GM19193 (cell line): ENCODE measurements around the gene TTPAL.

Experiments
- POLR2A ChIP-seq: IDR thresholded peaks from 4 replicates; pipeline ENCODE4 v1.6.1; 2011; ENCODE audit not compliant: insufficient read depth, insufficient read length; ENCODE audit errors: extremely low read depth

Gene TTPAL

DNA sequence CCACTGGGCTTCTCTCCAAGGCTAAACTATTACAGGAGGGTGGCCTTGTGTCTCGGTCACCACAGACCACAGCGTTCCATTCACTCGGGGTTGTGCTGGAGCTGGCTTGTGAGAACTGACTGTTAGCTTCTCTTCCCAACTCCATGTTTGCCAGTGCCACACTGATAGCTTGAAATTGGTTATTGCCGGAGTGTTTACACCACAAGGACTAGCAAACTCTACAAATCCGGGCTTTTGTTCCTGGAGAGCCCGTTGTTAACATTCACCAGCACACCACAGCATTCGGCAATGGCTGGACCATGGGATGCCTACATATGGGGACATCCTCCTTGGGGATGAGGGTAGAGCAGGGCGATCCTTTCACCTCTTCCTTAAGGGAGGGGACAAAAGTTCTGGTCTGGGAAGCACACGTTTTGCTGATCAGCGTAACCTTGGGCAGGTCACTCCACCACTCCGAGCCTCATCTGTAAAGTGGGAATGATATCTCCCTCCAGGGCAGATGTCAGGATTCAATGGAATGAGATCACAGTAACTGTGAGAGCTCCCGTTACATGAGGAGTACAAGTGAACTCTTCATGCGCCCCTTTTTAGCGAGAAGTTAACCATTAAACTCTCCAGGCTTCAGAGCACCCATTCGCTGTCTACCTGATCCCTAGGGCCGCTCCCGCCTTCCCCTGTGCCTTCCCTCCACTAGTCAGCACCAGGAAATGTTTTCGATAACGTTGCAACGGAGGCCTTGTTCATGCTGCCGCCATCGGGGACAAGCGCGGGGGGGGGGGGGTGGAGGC is 41.7 kb upstream of the TTPAL start:
- no peak for TF ChIP-seq POLR2A

DNA sequence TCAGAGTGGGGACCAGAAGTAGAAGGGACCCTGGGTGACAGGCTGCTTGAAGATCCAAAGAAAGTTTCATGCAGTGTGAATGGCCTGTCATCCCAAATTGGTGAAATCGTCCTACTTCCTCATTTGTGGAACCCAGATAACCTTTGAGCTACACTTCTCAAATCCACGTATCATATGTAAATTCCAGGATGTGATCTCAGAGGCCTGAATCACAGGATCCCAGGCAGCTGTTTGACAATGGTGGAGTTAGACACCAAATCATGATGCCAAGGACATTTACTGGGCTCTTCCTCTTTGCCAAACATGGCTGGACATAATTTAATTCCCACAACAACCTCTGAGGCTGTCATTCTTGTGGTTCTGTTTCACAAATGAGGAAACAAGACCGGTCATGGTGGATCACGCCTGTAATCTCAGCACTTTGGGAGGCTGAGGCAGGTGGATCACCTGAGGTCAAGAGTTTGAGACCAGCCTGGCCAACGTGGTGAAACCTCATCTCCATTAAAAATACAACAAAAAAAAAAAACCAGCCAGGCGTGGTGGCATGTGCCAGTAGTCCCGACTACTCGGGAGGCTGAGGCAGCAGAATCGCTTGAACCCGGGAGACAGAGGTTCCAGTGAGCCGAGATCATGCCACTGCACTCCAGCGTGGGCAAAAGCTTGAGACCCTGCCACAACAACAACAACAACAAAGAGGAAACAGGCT is 39.9 kb upstream of the TTPAL start:
- TF ChIP-seq POLR2A: no peak

GRCh38 chr20:44436393-44436792 is 39.3 kb upstream of the TTPAL start:
- no peak for TF ChIP-seq POLR2A

- TF ChIP-seq POLR2A: no peak
These were observed 38.2 kb upstream of the TTPAL start for GRCh38 chr20:44437497-44437896.

DNA sequence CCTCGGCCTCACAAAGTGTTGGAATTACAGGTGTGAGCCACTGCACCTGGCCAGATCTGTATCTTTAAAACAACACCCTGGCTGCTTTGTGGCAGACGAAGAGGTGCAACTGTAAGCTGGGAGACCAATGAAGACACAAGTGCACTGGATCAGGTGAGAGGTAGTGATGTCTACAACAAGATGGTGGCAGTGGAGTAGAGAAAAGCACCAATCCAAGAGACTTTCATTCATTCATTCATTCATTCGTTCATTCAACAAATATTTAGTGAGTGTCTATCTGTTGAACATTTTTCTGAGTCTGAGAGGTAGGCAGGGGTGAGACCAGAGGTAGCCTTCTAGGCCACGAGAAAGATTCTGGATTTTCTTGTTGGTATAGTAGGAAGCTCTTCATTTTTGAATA is 36.9 kb upstream of the TTPAL start:
- TF ChIP-seq POLR2A: no peak

DNA sequence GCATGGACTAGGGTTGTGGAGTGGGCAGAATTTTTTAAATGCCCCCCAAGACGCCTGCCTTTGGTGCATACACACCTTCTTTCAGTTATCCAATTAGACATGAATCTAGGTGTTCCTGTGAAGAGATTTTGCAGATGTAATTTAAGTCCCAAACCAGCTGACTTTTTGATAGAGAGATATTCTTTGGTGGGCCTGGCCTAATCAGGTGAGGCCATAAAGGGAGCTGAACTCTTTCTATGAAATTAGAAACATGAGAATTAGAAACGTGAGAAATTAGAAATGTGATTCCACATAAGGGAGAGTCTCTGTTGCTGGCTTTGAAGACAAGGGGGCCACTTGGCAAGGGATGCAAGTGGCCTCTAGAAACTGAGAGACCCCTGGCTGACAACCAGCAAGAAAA is 36.4 kb upstream of the TTPAL start:
- TF ChIP-seq POLR2A: no peak

- TF ChIP-seq POLR2A: no peak
These were observed 33.2 kb upstream of the TTPAL start for GRCh38 chr20:44442298-44443070.

DNA sequence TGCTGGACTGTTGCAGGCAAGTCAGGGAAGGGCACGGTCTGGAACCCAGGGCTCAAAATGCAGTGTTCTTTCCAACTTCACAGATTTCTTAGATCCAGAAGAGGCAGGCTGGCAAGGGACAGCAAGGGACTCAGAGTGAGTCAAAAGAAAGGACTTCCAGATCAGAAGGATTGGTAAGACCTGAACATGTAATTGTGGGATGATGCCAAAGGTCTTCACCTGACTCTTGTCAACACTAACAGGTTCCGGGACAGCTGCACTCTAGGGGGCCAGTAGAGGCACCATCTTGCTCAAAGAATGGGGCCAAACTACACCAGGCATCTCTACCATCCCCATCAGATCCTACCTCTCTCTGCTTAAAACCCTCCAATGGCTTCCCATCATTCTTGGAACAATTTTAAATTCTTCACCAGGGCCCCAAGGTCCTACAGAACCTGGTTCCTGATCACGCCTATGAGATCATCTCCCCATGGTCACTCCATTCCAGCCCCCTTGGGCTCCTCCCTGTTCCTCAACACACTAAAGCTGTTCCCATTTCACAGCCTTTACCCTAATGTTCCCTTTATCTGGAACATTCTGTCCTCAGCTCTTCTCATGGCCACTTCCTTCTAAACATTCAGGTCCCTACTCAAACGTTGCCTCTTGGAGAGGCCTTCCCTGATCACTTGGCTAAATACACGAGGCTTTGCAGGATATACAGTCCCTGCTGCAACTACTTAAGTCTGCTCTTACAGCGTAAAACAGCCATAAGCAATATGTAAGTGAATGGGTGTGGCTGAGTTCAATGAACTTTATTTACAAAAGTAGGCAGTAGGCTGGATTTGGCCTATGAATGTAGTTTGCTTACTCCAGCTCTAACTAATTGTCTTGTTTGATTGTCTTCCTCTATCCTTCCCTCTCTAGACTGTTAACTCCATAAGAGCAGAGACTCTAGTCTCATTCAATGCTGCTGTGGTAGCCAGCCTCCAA is 29.6 kb upstream of the TTPAL start:
- no peak for TF ChIP-seq POLR2A

- TF ChIP-seq POLR2A: no peak
These were observed 27.8 kb upstream of the TTPAL start for GRCh38 chr20:44447827-44448419.

DNA sequence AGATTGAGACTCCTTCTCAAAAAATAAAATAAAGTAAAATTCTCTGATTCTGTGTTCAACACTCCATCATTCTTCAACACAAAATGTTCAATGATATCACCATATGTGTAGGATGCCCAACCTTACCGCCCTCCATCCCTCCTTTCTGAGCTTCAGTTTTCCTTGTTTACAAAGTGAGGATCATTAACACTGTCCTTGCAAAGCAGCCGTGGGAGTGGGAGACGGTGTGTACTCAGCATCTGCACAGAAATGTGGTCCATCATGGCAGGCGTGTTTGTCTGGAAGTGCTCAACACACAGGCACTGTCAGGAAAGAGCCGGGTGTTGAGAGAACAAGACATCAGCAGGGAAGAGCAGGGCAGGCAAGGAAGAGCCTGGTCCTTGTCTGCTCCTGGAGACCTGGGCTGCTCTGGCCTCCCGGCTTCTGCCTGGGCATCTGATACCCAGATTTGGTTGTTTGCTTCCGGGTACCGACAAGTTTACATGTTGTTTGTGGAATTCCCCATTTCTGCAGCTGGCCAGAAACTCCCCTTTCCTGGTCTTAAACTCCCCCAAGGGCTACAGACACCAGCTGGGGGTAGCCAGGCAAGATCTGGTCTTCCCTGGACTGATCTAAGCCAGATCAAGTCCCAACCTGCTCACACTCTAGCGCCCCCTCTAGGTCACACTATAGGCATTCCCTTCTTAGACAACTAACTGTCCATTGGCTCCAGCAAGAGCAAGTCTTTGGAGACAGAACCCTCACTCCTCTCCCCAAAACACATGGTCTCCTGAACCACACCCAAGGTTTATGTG is 26.7 kb upstream of the TTPAL start:
- TF ChIP-seq POLR2A: no peak

DNA sequence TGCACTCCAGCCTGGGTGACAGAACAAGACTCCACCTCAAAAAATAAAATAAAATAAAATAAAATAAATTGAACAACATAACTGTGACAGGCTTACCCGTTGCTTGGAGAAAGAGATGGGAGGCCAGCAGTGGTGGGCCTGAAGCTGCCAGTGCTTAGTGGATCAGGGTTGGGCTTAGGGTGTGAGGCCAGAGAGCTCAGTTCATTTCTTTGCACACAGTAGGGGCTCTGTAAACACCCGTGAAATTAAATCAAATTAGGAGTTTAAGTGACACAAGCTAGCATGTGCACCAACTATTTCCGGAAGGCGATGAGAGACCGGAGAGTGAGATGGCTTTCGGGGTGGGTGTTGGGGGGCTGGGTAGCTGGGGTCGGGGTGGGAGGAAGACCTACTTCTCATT is 25.8 kb upstream of the TTPAL start:
- no peak for TF ChIP-seq POLR2A

GRCh38 chr20:44450281-44450889 is 25.3 kb upstream of the TTPAL start:
- TF ChIP-seq POLR2A: no peak

DNA sequence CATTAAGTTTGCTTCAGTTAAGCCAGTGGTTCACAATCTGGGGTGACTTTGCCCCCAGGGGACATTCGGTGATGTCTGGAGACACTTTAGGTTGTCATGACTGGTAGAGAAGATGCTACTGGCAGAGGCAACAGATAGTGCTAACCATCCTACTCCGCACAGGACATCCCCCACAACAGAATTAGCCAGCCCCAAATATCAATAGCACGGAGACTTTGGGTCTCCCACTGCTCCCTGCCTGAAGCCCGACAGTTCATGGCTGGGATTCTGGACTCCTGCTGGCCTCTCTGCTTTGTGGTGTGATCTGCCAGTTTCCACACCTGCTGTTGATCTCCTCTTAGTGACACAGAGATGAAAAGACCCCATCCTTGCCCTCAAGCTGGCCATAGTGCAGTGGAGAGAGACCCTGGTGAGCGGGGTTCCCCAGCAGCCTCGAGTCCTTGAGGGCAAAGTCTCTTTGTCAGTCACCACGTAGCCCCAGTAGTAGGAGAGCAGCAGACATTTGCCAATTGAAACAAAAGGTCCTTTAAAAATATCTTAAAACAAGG is 24.7 kb upstream of the TTPAL start:
- no peak for TF ChIP-seq POLR2A
